ENCODE results near the gene RAPGEF4.
"Not testable (repeated sequence)": the region's sequence is repeated elsewhere in the genome, so short reads cannot be mapped to it uniquely, and the experiment has no call there.

RAPGEF4 gene

DNA sequence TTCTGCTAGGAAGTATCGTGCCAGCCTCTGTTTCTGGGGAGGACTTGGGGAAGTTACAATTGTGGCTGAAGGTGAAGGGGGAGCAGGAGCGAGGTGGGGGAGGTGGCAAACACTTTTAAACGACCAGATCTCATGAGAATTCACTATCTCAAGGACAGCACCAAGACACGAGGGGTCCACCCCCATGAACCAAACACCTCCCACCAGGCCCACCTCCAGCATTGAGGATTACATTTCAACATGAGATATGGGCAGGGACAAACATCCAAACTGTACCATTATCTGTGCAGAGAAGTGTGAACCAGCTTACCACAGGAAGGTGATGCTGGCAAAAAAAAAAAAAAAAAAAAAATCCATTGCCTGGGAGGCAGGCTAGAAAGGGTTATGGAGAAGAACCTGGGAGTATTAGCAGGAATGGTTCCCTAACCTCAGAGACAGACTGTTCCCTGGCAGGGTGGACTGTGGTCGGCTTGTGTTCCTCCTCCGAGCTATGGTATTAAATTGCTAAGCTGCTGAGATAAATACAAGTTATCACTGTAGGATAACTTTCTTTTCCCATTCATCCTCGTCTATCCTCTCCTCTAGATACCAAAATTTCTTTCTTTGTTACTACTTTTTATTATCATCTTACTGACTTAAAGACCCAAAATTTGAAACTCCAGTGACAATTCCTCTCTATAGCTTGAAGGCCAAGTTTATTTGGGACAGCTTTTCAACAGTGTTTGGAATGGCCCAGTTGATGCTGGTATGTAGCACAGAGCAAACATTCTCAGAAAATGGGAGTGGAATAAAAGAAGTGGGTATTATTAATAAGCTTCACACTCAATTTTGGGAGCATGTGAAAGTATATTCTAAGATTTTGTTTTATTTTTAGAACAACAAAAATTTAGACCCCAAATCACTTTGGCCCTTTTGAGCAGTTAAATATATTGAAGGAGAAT lies 266.3 kb downstream of the RAPGEF4 start:
- DNase-seq (ENCODE audit: low spot score) = no peak

DNA sequence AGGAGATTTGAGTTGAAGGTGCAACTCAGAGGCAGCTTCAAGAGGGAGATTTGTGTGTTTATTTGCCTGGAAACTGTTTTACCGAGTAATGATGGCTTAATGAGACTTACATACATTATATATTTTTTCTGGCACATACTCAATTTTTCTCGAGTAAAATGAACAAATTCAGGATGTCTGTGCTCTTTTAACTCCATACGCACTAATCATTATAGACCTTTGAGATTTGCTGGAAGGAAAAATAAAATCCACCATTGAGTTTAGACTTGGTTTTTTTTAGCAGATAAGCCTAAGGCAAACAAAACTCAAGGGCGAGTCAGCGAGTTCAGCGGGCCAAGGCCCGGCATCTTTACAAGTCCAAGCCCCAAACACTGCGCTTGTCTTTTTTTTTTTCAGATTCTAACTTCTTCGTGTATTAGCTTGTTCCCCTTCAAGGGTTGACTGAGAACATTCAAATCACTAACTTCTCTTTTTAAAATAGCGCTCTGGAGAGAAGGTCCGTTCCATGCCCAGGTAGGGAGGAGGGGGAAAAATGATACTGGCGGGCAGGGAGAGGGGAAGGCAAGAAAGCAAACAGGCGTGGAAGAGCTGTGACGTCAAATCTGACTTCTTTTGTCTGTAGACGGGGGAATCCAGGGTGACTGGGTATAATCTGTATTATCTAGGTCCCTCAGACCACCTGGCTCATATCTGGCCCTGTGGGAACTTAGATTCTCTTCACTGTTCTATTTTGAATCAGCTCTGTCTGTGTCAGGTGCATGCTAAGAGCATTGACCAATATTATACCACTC lies 267.3 kb downstream of the RAPGEF4 start:
- DNase-seq (ENCODE audit: low spot score) = no peak

DNA sequence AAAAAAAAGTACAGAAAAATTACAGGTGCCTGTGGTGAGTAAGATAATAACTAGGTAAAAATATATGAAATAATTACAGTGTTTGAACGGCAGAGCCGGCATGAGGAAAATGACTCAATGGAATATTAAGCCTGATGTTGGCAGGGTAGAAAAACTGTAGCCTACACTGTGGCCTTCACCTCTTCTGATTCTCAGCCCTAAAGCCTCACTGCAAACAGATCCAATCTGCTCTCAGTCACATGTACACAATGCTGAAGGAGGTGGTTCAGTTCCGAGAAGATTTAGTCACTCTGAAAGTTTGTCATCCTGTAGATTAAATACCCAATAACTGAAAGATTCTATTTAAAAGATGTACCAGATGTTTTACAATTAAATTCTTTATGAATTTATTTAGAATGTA lies 273.1 kb downstream of the RAPGEF4 start:
- no peak for DNase-seq (ENCODE audit: low spot score)

DNA sequence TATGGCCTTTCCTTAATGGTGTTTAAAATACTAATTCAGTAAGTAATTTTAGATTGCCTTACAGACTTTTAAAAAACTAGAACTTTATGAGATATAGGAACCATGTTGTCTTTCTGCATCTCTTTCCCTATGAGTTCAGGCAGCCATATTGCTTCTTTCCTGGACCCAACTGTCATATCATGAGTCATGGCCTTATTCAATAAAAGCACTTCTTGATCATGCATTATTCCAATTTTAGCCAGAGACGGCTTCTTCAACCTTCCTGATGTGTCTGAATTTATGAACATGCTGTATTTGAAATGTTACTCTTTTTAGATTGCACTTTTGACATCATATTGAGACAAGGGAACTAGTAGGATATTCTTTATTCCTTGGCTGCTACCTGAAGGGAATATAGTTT lies 274.6 kb downstream of the RAPGEF4 start:
- no peak for DNase-seq (ENCODE audit: low spot score)

DNA sequence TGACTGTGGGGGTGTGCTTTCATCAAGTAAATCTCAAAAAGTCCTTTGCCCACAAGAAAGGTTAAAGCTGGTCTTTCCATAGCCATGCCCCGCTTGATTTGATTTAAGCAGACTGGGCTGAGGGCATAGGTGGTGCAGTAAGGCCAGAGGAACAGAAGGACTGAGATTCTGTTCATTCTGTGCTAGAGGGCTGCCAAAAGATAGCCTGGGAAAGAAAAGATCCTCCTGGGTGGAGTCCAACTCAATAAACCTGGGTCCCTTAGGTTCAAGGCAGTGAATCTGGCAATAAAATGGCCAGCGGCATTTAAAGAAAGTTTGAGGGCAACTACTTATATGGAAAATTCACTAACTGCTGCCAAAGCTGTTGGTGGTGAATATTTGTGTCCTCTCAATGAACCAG lies 280.8 kb downstream of the RAPGEF4 start:
- DNase-seq (ENCODE audit: low spot score) = no peak

DNA sequence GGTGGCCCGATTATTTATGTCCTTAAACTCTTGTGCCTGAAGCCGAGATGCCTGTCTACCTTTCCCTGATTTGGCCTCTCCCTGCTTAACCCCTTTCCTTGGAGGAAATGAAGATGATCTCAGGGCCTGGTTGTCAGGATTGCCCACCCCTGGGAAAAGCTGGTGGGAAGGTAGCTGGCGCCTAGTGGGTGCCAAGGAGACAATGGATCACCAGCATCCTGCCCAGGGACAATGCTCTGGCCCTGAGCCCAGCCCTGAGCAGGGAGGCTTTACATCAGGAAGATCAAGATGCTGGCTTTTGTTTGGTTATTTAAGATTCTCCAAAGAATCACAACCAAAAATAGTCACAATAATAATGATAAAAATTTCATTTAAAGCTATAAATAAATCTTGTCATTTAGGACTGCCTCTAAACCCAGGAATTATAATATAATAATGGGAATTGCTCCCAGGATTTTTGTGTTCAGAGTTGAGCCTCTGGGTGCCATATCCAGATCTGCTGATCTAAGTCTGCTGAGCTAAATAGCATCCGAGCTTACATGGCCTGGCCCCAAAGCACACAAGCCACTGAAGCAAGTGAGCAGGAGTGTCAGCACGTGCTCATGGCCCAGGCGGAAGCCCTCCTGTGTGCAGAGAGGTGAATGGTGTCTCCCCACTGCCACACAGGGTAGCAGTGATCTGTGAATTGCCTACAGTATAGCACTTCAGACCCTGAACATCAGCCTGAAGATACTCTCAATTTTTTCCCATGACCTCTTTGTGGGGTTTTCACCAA lies 282.2 kb downstream of the RAPGEF4 start:
- no peak for DNase-seq (ENCODE audit: low spot score)

DNA sequence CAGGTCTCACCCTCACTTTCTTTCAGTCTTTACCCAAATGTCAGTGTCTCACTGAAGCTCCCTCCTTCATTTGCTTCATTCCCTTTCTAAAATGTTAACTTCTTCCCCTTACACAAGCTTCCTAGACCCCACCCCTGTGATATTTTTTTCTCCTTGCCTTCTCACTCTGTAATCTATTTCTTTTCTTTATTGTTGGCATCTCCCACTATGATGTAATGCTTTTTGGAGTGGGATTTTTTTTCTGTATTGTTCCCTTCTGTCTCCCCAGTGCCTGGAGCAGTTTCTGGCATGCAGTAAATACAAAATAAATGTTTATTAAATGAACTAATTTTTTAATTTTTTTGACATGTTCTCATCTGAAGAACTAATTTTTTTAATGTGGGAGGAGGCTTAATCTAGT lies 284.1 kb downstream of the RAPGEF4 start:
- DNase-seq (ENCODE audit: low spot score) = no peak

DNA sequence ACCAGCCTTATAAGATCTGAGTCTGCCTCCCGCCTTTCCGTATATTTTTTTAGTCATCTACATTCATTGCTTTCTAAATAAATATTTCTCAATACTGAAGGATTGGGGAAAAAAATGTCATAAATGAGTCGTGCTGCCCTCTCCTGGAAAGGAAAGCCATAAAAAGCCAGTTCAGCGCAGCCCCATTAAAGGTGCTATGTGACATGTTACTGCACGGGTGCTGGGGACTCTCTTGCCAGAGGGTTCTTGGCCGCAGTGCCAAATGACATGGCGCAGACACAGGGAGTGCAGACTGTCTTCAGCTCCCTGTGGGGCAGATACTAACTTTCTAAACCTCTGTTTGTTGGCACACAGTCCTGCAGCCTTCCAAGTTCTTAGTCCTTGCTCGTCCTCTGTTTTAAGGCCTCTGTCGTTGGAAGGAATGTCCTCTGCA lies 286.3 kb downstream of the RAPGEF4 start:
- DNase-seq (ENCODE audit: low spot score) = peak; percentile 37

DNA sequence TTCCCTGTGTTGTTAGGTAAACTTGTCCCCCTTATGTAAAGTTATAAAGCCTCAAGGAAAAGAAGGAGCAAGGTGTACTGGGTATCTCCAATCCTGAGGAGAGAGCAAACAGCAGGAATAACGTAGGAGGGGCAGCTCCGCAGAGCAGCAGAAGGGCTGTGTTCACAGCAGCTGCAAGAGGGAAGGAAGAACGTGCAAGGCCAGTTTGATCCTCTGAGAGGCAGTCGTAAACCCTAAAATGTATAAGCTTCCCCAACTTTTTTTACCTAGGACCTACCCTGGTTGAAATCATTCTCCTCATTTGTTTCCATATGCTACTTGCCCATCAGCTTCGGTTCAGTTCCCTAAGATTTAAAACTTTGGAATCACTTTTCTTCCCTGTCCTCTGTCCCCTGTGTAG lies 288.1 kb downstream of the RAPGEF4 start:
- no peak for DNase-seq (ENCODE audit: low spot score)

DNA sequence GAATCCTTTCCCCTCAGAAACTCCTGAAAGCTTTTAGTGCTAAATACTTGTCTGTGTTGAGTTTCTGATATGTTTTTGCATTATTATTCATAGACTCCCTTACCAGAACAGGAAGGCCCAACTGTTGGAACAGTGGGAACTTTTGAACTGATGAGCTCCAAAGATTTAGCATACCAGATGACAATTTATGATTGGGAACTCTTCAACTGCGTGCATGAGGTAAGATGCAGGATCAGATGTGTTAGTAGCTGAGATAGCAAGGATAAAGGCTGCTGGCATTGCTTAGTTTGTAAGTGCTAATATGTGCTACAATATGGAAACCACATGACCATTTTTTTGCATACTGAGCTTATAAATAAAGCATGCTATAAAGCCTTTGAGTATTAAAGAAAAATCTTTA lies 290.8 kb downstream of the RAPGEF4 start:
- no peak for DNase-seq (ENCODE audit: low spot score)

DNA sequence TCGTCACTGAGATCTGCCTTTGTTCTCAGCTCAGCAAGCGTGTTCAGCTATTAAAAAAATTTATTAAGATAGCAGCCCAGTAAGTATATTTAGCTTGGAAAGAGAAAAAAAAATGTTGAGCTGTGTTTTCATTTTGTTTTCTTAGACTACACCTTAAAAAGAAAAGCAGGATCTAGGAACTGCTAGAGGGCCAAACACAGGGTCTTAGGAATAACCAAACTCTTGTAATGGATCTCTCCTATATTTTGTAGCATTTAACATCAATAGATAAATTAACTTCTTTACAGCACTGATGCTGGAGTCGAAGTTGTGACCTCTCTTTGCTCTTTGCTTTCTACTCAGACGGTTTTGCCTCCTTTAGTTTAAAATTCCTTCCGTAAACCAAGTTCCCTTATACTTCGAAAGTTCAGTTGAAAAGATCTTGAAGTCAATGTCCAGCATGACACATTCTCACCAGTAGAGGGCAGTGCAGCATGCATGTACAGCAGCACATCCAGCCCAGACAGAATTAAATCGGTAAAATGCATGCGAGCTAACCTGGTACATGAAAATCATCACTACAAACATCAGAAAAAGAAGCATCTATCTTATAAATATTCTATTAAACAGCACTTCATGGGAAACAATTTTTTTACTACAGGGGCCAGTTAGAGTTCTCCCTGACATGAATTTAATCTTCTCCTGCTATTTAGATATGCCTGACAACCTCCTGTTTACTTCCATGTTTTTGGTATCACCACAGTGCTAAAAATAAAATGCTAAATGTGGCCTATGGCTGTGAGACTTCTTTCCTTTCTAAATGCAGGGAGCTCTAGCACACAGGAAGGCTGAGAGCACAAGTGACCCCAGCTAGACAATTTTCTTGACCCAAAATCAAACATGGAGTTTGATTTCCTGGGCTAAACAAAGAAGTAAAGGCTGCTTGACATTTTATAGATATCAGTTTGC lies 291.8 kb downstream of the RAPGEF4 start:
- DNase-seq (ENCODE audit: low spot score) = peak; percentile 70

DNA sequence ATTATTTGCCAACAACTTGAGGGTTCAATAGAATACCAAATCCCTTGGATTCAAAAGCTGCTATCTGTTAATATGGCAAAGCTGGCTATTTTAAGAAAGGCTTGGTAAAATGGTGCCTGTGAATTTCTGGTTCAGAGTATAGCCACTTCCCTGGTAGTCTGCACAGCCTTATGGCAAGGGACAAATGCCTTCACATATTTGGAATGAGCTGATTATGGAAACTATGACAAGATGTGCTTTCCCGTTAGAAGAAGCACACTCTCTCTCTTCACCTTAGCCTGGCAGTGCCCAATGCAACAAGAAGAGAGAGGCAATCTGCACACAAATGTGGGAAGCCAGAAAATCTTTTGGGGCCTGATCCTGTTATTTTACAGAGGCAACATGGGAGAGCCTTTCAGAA lies 292.5 kb downstream of the RAPGEF4 start:
- DNase-seq (ENCODE audit: low spot score) = no peak

DNA sequence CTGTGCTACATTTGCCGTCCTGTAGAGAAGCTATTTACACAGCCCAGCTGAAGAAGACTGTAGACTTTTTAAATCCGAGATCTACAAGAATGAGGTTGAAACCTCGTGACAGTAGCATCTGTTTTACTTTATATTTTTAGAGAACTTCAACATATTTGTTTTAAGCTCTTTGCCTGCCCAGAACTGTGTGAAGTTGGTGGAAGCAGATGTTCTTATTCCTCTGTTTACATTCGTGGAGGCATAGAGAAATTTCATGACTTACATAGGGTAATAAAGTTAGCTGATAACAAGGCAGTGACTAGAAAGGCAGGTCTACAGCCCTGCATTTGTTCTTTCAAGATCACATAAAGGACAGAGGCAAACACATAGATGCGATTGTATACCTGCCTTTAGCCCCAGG lies 293.0 kb downstream of the RAPGEF4 start:
- DNase-seq (ENCODE audit: low spot score) = no peak

DNA sequence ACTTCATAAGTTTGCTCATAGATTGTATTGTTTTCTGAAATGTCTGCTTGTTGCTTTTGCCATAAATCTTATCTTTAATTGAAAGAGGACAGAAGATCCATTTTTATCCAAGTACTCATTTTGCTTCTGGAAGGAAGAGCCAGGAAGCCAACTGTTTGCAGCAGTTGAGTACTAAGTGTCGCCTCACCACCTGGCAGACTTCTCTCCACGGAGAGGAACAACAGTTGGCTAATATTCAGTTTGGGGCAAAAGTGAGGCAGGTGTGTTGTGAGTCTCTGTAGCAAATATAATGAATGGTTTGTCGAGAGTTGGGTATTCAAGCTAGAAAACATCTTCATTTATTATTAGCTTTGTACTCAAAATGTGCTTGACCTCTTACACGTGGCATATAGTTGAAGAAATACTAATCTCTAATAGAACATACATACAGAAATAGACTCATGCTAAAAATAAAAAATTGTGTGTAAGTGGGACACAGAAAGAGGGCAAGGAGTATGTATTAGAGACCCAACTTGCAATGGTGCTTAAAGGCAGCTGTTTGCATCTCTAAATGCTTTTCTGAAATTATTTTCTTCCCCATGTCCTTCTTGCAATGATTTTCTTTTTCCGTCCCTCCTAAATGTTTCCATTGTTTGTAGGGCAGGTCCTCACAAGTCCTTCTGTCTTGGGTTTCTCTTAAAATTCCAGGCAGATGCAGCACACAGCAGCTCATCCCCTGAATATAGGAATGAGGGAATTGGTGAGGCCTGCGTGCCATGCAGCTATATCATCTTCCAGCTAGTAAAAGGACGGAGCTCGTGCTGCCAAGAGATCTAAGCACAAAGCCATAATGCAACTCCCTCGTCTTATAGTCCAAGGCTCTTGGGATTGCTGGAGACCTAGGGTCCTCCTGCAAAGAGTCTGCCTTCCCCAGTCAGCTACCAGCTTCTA lies 295.2 kb downstream of the RAPGEF4 start:
- no peak for DNase-seq (ENCODE audit: low spot score)

DNA sequence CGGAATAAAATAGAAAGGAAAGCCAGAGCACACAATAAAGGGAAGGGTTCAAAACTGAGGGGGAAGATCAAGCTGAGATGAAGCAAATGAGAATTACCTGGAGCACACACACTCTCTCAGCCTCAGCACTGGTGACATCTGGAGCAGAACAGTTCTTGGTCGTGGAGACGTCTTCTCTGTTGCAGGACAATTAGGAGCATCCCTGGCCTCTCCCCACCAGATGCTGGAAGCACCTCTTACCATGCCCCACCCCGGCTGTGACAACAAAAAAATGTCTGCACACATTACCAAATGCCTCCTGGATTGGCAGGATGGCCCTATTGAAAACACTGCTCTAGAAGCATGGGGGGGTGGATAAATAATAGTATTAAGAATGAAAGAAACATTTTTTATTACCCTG lies 296.4 kb downstream of the RAPGEF4 start:
- DNase-seq (ENCODE audit: low spot score) = no peak

DNA sequence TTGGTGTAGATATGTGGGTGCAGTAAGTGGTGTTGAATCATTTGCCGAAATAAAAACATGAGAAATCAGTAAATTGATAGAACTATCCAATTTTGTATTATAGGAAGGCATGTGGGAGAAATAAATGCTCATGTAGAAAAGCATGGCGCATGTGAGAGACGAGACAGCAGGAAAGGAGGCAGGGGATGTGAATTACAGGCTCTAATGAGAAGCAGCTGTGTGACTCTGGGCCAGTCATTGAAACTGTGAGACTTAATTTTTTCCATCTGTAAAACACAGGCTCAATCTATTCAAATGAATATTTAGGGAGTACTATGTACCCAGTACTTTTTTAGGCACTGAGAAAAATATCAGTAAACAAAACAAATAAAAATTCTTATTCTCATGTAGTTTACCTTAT lies 297.4 kb downstream of the RAPGEF4 start:
- no peak for DNase-seq (ENCODE audit: low spot score)

DNA sequence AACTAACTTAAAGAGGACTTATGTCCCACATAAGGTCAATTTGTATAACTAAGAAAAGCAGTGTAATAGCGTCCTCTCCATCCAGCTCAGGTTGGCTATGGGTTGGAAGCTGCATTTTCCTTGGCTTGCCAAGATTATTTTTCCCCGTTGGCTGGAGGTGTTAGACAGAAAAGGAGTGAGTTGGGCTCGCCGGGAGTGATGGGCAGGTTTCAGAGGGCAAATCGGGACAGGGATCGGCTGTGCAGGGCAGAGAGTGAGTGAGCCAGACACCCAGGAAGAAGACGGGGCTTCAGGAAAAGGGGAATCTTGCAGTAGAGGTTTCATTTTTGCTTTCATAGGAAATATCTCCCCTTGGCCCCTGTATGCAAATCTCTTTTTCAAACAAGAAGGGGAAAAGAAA lies 298.5 kb downstream of the RAPGEF4 start:
- no peak for DNase-seq (ENCODE audit: low spot score)

DNA sequence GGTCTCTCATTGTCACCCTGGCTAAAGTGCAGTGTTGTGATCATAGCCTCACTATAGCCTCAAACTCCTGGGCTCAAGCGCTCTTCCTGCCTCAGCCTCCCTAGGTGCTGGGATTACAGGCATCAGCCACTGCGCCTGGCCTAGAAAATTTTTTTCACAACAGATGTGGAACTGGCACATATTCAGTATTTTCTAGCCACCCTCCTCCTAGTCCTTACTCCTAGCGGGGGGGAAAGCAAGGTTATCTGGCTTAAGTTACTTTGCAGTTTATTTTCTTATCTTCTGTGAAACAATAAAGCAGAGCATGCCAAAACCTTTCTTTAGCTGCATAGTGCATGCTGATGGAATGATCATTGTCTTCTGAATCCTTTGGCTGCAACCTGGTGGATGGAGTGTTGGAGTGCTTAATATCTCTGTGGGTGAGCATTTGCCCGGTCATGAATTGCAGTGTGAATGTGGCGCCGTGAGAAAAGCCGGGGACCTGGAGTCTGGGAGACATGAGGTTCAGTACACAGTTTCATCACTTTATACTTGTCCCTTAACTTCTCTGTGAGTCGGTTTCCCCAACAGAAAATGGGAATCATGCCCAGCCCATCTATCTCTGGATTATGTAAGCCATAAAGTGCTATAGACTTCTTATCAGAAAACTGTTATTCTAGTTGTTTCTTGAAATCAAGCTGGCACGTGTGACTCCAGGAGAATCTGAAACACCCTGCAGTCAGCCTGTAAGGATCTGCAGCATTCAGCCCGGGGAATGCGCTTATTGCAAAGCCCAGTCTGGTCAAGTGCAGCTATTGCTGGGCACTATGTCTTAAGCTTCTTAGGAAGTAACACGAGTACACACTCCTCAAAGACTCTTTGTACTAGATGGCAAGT lies 301.8 kb downstream of the RAPGEF4 start:
- DNase-seq (ENCODE audit: low spot score) = no peak

DNA sequence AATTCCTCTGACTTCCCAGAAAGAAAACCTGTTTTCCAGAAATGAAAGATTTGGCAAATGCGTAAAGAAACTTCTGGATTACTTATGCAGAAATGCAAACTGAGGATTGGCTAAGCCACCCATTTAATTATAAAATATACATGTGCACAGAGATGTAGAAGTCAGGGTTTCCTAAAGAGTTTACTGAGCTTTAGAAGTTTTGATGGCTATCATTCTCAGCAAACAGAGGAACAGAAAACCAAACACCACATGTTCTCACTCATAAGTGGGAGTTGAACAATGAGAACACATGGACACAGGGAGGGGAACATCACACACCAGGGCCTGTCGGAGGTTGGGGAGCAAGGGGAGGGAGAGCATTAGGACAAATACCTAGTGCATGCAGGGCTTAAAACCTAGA lies 302.6 kb downstream of the RAPGEF4 start:
- not testable (repeated sequence) for DNase-seq (ENCODE audit: low spot score)
